NCI-H1930 (cell line): Measurements from ENCODE around the gene ZBTB49.

ENCODE experiments used
- DNase-seq, 2 experiments: peaks; one replicate each; lab custom pipeline; 2025; lab: John Stamatoyannopoulos, UW

Gene ZBTB49

DNA sequence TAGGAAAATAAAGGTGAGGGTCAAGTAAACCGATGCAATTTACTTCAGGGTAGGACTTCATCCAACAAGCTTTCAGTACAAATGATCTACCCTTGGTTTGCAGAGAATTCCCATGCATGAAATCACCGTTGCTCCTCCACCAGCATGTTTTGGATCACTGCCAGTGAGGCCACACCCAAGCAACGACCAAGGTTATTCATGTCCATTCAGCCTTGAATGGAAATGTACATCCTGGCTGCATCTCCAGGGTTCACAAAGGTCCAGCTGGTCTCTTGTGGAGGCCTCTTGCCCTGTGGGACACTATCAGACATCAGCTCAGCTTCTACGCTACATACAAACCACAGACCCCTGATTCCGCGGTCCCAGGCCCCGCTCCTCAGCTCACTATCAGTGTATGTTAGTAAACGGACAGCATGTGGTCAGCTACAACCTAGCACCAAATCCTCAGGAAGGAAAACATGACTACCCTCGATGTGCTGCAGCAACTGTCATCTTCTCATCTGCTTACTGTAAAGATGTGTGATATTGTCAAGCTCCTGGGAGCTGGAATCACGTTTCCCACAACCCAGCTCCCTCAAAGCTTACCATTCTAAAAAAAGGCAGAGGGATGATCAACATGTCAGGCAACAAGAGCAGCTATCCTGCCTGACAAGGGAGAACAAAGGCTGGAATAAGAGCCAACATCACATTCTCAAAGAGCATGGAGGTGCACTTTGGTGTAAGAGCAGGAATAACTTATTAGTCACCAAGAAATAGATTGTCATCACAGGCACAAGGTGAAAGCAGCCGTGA, 5.0 kb upstream of the ZBTB49 start:
- DNase-seq: no peak

DNA sequence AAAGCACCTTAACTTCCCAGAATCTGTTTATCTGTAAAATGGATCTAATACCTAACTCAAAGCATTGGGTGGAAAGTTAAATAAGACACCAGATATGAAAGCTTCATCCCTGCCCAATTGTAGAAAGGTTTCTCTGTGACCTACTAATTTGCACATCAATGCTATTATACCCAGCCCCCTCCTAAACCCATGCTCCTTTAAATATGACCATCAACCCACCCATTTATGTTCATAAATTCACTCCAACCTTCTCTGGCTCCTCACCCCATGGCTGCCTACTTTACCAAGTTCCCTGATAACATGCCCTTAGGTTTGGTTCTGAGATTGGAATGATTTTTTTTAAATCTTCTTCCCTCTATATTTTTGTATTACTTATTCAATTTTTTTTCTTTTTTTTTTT, 2.0 kb upstream of the ZBTB49 start:
- DNase-seq: no peak

DNA sequence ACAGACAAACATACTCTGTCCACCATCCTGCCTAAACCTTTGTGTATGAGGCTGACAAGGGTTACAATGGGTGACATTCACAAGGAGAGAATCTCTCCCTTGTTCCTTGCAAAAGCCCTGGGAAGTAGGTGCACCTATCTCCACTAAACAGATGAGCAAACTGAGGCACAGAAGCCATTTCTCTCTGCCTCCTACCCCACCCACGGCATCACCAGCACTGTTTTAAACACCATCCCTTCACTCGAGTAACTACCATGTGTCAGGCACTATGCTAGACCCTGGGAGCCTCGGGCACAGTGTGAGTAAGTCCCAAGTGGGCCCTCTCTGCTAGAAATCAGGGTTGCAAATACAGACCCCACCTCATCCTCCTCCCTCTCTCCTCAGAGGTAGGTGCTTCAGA, 996 bp upstream of the ZBTB49 start:
- no peak for DNase-seq

DNA sequence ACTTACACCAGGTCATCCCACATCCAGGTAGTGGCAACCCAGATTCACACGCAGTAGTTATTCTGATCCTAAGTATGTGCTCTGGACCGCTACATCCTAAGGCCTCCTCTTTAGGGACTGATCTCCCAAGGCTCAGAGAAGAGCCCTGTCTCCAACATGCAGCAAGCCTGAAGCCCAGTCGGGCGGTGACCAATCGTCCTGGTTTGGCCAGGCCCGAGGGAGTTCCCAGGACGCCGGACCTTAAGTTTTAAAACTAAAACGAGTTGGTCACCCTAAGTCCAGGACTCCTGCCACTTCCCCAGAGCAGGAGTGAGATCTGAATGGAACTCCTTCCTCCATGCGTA, 482 bp upstream of the ZBTB49 start:
- no peak for DNase-seq

DNA sequence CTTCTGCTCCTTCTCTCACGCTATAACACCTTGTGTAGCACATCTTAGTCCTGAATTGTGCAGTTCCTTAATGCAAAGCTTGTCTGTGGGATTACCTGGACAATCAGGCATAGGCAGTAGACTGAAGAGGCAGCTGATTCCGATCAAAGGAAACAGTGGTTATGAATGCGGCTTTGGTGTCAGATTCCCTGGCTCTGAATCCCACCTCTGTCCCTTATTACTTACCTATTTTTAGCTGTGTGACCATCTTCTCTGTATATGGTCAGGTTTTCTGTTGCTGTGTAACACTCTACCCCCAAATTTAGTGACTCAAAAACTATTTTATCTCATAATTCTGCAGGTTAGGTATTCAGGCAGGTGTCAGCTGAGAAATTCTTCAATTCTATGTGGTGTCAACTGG, 3.2 kb downstream of the ZBTB49 start:
- no peak for DNase-seq

DNA sequence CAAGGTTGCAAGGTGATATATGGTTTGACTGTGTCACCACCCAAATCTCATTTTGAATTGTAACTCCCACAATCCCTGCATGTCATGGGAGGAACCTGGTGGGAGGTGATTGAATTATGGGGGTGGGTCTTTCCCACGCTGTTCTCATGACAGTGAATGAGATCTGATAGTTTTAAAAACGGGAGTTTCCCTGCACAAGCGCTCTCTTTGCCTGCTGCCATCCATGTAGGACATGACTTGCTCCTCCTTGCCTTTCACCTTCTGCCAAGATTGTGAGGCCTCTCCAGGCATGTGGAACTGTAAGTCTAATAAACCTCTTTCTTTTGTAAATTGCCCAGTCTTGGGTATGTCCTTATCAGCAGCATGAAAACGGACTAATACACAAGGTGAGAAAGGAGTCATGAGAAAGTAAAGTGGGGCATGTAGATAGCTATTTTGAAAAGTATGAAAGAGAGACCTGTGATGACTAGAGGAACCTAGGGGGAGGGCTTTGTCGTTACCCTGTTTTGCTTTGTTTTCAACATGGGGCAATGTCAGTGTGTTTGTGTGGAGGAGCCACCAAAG, 6.3 kb downstream of the ZBTB49 start:
- no peak for DNase-seq

DNA sequence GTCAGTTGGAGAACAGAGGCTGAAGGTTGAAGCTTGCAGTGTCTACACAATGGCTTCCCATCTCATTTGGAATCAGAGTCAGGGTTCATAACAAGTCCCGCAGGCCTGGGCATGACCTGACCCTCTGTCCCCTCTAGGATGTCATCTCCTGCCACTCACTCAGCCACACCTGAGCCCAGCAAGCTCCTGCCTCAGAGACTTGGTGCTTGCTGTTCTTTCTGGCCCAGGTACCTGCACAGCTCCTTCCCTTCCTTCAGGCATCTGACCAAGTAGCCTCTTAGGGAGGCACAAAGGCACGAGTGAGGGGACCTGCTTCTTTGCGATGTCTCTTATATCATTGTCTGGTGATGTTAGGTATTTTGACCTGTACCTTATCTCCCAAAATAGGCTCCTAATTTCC, 9.0 kb downstream of the ZBTB49 start:
- DNase-seq: no peak

DNA sequence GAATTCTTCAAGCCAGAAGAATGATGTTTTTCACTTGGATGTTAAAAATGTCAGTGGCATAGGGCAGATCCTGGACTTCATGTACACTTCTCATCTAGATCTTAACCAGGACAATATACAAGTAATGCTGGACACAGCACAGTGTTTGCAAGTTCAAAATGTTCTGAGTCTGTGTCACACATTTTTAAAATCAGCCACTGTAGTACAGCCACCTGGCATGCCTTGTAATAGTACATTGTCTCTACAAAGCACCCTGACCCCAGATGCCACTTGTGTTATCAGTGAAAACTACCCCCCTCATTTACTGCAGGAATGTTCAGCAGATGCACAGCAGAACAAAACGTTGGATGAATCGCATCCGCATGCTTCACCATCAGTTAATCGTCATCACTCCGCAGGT, 11.9 kb downstream of the ZBTB49 start:
- no peak for DNase-seq

DNA sequence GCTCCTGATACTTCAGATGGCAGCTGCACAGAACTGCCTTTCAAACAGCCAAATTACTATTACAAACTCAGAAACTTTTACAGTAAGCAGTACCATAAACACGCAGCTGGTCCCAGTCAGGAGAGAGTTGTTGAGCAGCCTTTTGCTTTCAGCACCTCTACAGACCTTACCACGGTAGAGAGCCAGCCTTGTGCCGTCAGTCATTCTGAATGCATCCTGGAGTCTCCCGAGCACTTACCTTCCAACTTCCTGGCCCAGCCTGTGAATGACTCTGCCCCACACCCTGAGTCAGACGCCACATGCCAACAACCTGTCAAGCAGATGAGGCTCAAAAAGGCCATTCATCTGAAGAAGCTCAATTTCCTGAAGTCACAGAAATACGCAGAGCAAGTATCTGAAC, 12.4 kb downstream of the ZBTB49 start:
- no peak for DNase-seq

DNA sequence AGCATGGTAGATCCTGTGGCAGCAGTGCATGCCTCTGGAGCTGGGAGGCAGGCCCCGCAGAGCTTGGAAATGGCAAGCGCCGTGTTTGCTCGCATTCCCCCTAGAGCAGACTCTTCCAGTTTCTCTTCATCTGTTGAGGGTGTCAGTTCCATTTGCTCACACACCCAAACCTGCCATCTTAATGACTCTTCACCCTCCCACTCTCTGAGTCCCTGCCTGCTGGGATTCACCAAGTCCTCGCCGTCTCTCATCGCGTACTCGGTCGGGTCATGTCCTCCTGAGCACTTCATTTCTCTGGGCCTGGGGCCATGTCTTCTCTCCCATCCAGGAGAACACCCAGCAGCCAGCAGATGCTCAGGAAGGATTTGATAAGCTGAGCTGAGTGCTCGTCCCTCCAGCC, 16.9 kb downstream of the ZBTB49 start:
- no peak for DNase-seq

DNA sequence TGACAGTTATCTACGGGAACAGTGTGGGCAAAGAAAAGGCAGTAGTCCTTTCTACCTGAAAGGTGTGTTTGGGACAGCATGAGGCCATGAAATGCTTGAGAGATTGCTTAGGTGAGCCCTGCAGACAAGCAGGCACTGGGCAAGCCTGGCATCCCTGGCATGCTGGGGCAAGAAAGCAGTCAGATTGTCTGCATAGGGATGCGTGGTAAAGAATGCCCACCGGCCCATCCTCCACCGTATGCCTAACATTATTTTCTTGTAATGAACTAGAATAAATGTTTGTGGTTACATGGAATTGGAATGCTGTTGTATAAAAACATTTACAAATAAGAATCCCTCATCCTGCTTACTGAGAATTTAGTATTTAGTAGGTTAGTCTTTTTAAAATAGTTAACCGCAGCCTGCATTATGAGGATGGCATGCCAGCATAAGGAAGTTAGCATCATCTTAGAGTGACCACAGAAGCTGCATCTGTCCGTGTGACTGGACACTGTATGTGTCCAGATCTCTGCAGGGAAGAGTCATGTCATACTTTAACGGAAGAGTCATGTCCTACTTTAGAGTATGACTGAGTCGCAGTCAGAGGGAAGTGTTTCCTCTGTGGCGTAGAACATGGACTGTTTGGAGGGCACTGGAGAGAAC, 18.9 kb downstream of the ZBTB49 start:
- no peak for DNase-seq

DNA sequence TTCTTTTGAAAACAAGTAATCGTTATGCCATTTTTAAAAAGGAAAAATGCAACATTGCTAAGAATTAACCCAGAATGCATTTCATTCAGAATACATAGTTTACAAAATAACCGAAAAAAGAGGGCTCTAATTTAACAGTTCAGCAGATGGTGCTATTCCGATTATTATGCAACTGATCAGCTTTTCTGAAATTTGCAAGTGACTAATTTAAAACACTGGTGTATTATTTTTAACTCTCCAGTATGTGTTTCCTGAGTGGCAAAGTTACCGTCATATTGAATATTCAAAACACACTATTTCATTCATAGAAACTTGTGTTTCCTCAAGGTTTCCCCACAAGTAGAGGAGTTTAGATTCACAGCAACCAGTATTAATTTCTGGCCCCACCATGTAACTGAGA, 21.1 kb downstream of the ZBTB49 start:
- no peak for DNase-seq

DNA sequence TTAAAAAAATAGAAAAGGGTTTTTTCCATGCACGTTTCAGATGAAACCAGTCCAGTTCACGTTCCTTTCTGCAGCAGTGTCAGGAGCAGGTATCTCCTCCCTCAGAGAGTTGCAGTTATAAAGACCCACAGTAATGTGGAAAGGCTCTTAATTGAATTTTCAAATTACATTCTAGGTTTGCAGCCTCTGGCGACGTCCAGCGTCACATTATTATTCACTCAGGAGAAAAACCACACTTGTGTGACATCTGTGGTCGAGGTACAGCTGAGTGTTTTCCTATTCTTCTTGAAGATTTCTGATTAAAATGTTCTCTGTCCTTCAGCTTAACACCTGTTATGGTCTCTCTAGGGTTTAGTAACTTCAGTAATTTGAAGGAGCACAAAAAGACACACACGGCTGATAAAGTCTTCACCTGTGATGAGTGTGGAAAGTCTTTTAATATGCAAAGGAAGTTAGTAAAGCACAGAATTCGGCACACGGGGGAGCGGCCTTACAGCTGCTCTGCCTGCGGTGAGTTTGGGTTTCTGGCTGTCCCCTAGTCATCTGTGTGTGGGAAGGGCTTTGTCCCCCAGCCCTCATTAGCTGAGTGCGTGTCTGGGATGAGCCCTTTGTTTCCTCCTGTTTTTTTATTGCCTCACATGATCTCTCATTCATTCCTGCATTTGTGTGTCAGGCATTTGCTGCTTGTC, 25.6 kb downstream of the ZBTB49 start:
- no peak for DNase-seq

DNA sequence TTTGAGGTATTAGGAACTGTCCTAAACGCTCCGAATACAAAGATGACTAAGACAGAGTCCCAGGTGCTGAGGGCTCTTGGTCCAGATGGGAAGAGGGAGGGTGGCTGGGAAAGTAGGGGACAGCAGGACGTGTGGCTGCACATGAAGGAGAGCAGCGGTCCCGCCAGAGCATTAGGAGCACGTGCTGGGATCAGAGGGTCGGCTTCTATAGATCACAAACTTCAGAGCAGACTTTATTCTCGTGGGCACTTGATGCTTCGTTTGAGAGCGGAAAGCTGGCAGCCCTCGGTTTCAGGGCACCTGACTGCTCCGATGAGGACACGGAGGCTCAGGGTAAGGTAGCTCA, 26.1 kb downstream of the ZBTB49 start:
- DNase-seq: no peak

DNA sequence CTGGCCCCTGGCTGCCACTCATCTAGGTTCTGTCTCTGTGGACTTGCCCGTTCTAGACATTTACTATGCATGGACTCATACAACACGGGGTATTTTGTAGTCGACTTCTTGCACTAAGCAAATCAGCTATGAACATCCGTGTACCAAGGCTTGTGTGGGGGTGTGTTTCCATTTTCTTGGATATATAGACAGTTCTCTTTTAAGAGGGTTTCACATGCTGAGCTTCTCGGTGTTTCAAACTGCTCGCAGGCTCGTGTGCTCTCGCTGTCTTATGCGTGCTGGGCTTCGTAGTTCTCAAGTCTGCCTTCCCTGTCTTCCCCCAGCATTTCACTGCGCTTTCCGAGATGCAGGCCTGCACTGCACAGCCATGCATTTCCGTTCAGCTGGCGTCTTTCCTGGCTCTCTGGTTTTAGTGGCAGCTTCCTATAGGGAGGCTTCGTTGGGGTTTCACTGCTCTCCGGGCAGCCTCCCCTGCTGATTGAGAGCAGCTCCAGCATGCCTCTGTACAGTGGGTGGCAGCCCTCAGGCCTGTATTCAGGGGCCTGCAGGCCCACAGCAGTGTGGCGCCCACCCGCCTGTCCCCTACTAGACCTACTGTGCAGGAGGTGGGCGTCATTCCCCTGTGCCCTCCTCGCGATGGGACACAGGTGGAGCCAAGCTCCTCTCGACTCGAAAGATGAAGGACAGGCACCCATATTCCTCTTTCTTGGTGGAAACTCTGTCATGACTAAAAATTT, 27.6 kb downstream of the ZBTB49 start:
- no peak for DNase-seq

DNA sequence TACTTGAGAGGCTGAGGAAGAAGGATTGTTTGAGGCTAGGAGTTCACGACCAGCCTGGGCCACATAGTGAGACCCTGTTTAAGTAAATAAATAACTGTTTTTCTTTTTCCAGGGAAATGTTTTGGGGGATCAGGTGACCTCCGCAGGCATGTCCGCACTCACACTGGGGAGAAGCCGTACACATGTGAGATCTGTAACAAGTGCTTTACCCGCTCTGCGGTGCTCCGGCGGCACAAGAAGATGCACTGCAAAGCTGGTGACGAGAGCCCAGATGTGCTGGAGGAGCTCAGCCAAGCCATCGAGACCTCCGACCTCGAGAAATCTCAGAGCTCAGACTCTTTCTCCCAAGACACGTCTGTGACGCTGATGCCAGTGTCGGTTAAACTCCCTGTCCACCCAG, 30.5 kb downstream of the ZBTB49 start:
- DNase-seq: no peak

DNA sequence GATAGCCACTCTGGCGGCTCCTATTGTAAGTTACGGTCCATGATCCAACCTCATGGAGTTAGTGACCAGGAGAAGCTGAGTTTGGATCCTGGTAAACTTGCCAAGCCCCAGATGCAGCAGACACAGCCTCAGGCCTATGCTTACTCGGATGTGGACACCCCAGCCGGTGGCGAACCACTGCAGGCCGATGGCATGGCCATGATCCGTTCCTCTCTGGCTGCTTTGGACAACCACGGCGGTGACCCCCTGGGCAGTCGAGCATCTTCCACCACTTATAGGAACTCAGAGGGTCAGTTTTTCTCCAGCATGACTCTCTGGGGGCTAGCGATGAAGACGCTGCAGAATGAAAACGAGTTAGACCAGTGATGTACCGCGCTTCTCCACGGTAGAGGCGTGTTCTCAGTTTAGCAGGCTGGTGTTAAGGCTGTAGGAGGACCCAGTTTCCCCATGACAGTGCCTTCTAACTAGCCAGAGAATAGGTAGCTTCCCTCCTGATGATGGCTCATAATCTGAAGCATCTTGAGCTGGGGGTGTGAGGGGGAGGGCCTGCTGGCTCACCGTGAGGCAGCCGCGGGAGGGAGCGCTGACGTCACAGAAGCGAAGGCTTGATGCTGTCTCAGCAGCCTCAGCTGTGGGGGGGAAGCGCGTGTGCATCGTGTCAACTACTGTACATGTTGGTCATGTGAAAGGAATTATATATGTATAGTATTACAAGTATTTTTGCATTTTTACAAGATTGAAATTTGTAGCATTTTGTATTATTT, 31.1 kb downstream of the ZBTB49 start:
- DNase-seq: no peak

DNA sequence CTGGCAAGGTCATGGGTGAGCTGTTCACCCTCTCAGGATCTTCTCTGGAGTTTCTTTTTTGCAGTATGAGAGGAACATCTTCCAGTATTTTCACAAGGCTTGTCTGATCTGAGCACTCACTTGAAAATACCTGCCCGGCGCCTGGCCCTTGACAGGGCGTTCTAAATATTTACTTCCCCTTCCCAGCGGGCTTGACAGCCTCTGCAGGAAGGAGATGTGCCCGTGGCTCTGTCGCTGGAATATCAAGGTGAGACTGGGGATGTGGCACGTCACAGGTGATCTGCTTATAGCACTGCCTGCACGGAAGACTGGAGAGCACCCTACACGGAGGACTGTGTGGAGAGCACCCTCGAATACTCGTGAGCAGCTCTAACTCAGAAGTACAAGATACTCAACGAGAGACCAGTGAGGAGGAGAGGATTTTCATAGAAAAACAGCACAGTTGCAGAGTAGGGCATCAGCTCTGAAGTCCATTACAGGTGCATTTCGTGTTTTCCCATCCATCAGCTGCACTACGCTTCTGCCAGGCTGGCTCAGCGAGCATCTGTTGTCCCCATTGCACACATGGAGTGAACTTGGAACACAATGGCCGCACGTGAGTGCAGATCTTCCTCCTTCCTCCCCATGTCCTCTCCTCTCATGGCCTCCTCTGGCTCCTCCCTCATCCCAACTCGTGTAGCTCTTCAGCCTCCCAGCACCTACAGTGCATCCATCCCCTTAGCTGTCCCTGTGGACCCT, 32.1 kb downstream of the ZBTB49 start:
- DNase-seq: no peak

DNA sequence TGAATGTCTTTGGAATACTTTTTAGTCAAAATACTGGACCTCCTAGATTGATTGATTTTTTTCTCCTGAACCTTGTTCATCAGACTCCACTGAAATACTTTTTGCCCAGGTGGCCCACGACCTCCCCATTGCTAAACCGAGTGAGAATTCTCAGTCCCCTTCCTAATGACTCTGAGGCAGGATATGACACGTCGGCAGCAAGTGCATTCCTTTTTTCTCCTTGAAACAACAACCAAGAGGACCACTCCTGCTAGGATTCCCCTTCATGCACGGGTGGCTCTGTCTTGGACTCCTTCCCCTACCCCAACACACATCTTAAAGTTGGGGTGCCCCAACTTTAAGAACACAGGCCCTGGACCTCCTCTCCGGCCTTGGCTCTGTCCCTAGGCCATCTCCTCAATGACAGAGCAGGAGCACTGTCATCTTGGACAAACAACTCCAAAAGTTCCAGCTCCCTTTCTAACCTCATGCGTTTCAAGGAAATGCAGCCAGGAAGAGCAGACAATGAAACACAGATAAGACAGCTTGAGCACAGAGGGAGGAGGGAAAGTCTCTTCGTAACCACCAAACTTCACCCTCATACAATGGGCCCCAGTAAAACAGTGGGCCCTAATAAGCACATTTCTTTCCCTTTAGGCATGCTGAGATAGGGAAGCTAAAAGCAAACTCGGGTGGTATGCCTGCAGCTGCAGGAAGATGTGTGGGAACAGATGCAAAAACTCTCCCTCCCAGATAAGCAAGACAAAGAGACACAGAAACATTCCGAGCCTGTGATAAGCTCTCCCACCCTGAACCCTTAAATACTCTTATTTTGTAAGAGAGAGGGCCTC, 33.9 kb downstream of the ZBTB49 start:
- DNase-seq: no peak

DNA sequence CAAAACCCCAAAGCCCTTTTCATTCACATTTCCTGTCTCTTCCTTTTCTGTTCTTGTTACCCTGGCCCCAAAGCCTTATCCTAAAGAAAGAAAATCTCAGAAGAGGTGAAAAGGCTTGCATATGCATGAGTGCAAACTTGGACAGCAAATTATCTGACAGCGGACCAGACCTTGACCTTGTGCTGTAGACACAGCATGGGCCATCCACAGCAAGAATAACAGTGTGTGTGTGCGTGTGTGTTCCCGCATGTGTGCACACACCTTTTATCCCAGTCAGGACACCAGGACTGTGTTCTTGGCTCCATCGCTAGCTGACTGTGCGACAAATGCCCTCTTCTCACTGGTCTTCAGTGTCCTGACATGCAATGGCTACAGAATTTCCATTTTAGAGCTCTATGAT, 35.3 kb downstream of the ZBTB49 start:
- no peak for DNase-seq
